Progenitor cell of endocrine pancreas (in vitro differentiated cells): ENCODE results near the gene ANKS1B. TPM values are rescaled to one million over a fixed set of nuclear protein-coding genes. Genes with fewer than 3 reads are reported as not detected.

ENCODE experiments used
- DNase-seq: peaks from one replicate; pipeline ENCODE4 v3.0.0; 2021; ENCODE audit warnings: low spot score; ENCODE audit not compliant: unreplicated experiment
- H3K27ac Mint-ChIP-seq: 2 replicates; pipeline ENCODE4 v1.8.0; 2021; ENCODE audit warnings: mild to moderate bottlenecking, moderate library complexity, mixed read lengths
- H3K27me3 Mint-ChIP-seq: 2 replicates; pipeline ENCODE4 v1.8.0; 2021; ENCODE audit warnings: mixed read lengths
- H3K36me3 Mint-ChIP-seq: 2 replicates; pipeline ENCODE4 v1.8.0; 2022; ENCODE audit warnings: mixed read lengths; ENCODE audit not compliant: insufficient read depth
- H3K4me1 Mint-ChIP-seq: 2 replicates; pipeline ENCODE4 v1.8.0; 2021; ENCODE audit warnings: low read depth, mixed read lengths
- H3K4me3 Mint-ChIP-seq: 2 replicates; pipeline ENCODE4 v1.8.0; 2021; ENCODE audit warnings: low read depth, mild to moderate bottlenecking, moderate library complexity, mixed read lengths
- H3K9me3 Mint-ChIP-seq: 2 replicates; pipeline ENCODE4 v1.8.0; 2021; ENCODE audit warnings: low read depth, mixed read lengths
- total RNA-seq: library from RNA; stranded (reverse); gene quantifications from 2 replicates; pipeline ENCODE4 v1.2.1, GENCODE V29; 2021
- TF ChIP-seq, protein P1 (sequence below): fragments of 200-600 bp; sonication (generic); IDR thresholded peaks from one replicate; pipeline ENCODE4 v1.5.0; 2021; ENCODE audit warnings: antibody characterized with exemption, mild to moderate bottlenecking; ENCODE audit not compliant: unreplicated experiment

ANKS1B gene
- total RNA-seq, 1 donor from 2014 or later, result 10.1 TPM

- Mint-ChIP-seq H3K4me1 (peaks cover 6% of the 10 kb centered on the region), H3K27me3 (no peaks in the 10 kb centered on the region), H3K36me3 (no peaks in the 10 kb centered on the region), H3K27ac (no peak overlapping the region), H3K4me3 (no peak overlapping the region), H3K9me3 (peaks cover 6% of the 10 kb centered on the region)
- DNase-seq, result no peak
- TF ChIP-seq, protein P1, sequence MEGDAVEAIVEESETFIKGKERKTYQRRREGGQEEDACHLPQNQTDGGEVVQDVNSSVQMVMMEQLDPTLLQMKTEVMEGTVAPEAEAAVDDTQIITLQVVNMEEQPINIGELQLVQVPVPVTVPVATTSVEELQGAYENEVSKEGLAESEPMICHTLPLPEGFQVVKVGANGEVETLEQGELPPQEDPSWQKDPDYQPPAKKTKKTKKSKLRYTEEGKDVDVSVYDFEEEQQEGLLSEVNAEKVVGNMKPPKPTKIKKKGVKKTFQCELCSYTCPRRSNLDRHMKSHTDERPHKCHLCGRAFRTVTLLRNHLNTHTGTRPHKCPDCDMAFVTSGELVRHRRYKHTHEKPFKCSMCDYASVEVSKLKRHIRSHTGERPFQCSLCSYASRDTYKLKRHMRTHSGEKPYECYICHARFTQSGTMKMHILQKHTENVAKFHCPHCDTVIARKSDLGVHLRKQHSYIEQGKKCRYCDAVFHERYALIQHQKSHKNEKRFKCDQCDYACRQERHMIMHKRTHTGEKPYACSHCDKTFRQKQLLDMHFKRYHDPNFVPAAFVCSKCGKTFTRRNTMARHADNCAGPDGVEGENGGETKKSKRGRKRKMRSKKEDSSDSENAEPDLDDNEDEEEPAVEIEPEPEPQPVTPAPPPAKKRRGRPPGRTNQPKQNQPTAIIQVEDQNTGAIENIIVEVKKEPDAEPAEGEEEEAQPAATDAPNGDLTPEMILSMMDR, result no peak
Observed at GRCh38 chr12:99567072-99567471, 417.7 kb downstream of the ANKS1B start.

- DNase-seq, result no peak
- peaks cover 2% of the 10 kb centered on the region for H3K36me3 Mint-ChIP-seq
- H3K27me3 Mint-ChIP-seq, result no peaks in the 10 kb centered on the region
- TF ChIP-seq, protein P1, result no peak
- H3K4me1 Mint-ChIP-seq, result no peaks in the 10 kb centered on the region
- H3K4me3 Mint-ChIP-seq, result no peak overlapping the region
- peaks cover 30% of the 10 kb centered on the region for H3K9me3 Mint-ChIP-seq
- no peak overlapping the region for H3K27ac Mint-ChIP-seq
Observed at GRCh38 chr12:99558109-99558508, 426.6 kb downstream of the ANKS1B start.

DNA sequence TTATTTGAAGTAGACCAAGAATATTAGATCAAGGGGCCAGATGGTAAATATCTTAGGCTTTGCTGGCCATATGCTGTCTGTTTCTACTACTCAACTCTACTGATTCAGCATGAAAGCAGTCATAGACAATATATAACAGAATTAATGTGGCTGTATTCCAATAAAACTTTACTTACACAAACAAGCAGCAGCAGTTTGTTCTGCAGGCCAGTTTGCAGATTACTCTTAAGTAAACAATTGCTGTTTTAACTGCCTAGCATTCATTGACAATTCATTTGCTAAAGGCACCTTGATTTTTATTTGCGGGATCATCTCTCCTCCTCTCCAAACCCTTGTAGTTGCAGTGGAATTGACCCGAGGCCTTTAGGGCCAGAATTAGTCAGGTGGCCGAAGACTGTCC lies 431.3 kb downstream of the ANKS1B start:
- H3K27me3 Mint-ChIP-seq, result no peaks in the 10 kb centered on the region
- no peak for DNase-seq
- TF ChIP-seq, protein P1, result no peak
- H3K4me3 Mint-ChIP-seq, result no peak overlapping the region
- H3K4me1 Mint-ChIP-seq, result no peaks in the 10 kb centered on the region
- peaks cover 2% of the 10 kb centered on the region for H3K36me3 Mint-ChIP-seq
- H3K9me3 Mint-ChIP-seq, result peaks cover 27% of the 10 kb centered on the region
- H3K27ac Mint-ChIP-seq, result no peak overlapping the region

DNA sequence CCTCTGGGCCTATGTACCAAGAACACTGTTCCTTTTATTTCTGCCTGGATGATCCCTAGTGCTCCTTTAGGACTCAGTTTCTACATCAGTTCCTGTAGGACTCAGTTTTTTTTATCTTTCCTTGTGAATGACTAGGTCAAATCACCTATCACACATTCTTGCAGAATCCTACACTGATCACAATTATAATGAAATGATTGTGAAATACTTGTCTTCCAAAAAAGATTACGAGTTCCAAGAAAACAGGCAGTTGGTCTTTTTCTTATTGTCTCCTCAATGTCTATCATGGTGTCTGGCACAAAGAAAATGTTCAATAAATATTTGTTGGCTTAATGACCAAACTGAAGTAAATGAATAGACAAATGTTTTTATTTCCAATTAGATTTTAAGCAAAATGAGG lies 432.7 kb downstream of the ANKS1B start:
- peaks cover 18% of the 10 kb centered on the region for H3K9me3 Mint-ChIP-seq
- no peak for DNase-seq
- no peak overlapping the region for H3K4me3 Mint-ChIP-seq
- TF ChIP-seq, protein P1, result no peak
- H3K4me1 Mint-ChIP-seq, result no peaks in the 10 kb centered on the region
- no peaks in the 10 kb centered on the region for H3K27me3 Mint-ChIP-seq
- peaks cover 2% of the 10 kb centered on the region for H3K36me3 Mint-ChIP-seq
- no peak overlapping the region for H3K27ac Mint-ChIP-seq

DNA sequence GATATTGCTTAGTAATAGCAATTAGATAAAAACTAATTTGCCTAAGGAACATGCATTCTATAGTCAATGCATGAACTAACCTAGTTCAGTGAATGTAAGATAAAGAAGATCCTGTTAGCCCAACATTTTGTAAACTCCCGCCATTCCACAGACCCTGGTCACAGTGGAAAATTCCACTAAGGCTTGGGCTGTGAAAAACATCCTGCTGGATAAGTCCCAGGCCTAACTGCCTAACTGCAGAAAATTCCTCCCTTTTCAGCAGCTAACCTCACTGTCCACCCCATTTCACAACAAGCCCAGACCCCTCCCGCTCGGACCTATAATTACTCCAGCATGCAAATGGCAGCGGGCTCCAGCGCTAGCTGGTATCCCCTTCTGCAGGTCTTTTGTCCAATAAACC lies 435.1 kb downstream of the ANKS1B start:
- DNase-seq, result no peak
- H3K27ac Mint-ChIP-seq, result no peak overlapping the region
- no peaks in the 10 kb centered on the region for H3K36me3 Mint-ChIP-seq
- no peak overlapping the region for H3K4me3 Mint-ChIP-seq
- H3K27me3 Mint-ChIP-seq, result no peaks in the 10 kb centered on the region
- TF ChIP-seq, protein P1, result no peak
- no peaks in the 10 kb centered on the region for H3K9me3 Mint-ChIP-seq
- peaks cover 2% of the 10 kb centered on the region for H3K4me1 Mint-ChIP-seq
